ENCODE results near the gene LMF2. TPM values are rescaled to one million over a fixed set of nuclear protein-coding genes. Genes with fewer than 3 reads are reported as not detected.

LMF2 gene
- total RNA-seq, 1 donor from 2014 or later: 93.2 TPM

- no peak overlapping the region for H3K27ac Mint-ChIP-seq (ENCODE audit: unreplicated experiment)
- no peak overlapping the region for H3K4me3 ChIP-seq (ENCODE audit: insufficient read depth, low read depth, low read length)
- H3K27me3 Mint-ChIP-seq (ENCODE audit: low read depth, unreplicated experiment): no peaks in the 10 kb centered on the region
- H4K20me1 ChIP-seq (ENCODE audit: insufficient read depth, low read length): no peaks in the 10 kb centered on the region
- no peak overlapping the region for H3K27ac ChIP-seq (ENCODE audit: low read depth, low read length)
- H3K4me1 ChIP-seq (ENCODE audit: insufficient read depth, low read length): no peaks in the 10 kb centered on the region
- no peaks in the 10 kb centered on the region for H3K79me2 ChIP-seq (ENCODE audit: insufficient read depth, low read length)
- H3K9ac ChIP-seq (ENCODE audit: low read length): no peak overlapping the region
- no peaks in the 10 kb centered on the region for H3K27me3 ChIP-seq (ENCODE audit: insufficient read depth, low read length)
- no peaks in the 10 kb centered on the region for H3K9me3 ChIP-seq (ENCODE audit: insufficient read depth, low read depth, low read length)
- no peaks in the 10 kb centered on the region for H3K9me3 Mint-ChIP-seq (ENCODE audit: unreplicated experiment)
- H3K36me3 Mint-ChIP-seq (ENCODE audit: low read depth, unreplicated experiment): peaks cover 13% of the 10 kb centered on the region
- no peak overlapping the region for H2AFZ ChIP-seq (ENCODE audit: low read depth, low read length)
- TF ChIP-seq CTCF (IDR thresholded peaks at IDR 0.05; ENCODE audit: insufficient read depth, low read depth, low read length): no peak
- TF ChIP-seq EZH2 (IDR thresholded peaks at IDR 0.05; ENCODE audit: insufficient read depth, low read length): no peak
- peaks cover 8% of the 10 kb centered on the region for H3K36me3 ChIP-seq (ENCODE audit: insufficient read depth, low read length)
- DNase-seq (ENCODE audit: low read depth) (no peak), FAIRE-seq (no peak)
- no peaks in the 10 kb centered on the region for H3K4me1 Mint-ChIP-seq (ENCODE audit: low read depth, unreplicated experiment)
- H3K4me3 Mint-ChIP-seq (ENCODE audit: unreplicated experiment): no peak overlapping the region
- no peak overlapping the region for H3K4me2 ChIP-seq (ENCODE audit: low read length)
These were observed 50.9 kb downstream of the LMF2 start for GRCh38 chr22:50456466-50457234.

GRCh38 chr22:50456026-50456425 is 51.5 kb downstream of the LMF2 start:
- Histone ChIP-seq H3K4me2 (ENCODE audit: low read length) (no peak overlapping the region), H3K4me3 (ENCODE audit: insufficient read depth, low read depth, low read length) (no peak overlapping the region), H3K4me1 (ENCODE audit: insufficient read depth, low read length) (no peaks in the 10 kb centered on the region), H3K79me2 (ENCODE audit: insufficient read depth, low read length) (no peaks in the 10 kb centered on the region), H3K36me3 (ENCODE audit: insufficient read depth, low read length) (peaks cover 8% of the 10 kb centered on the region), H4K20me1 (ENCODE audit: insufficient read depth, low read length) (no peaks in the 10 kb centered on the region), H2AFZ (ENCODE audit: low read depth, low read length) (no peak overlapping the region), H3K9ac (ENCODE audit: low read length) (no peak overlapping the region), H3K27ac (ENCODE audit: low read depth, low read length) (no peak overlapping the region), H3K9me3 (ENCODE audit: insufficient read depth, low read depth, low read length) (no peaks in the 10 kb centered on the region), H3K27me3 (ENCODE audit: insufficient read depth, low read length) (no peaks in the 10 kb centered on the region)
- Mint-ChIP-seq H3K36me3 (ENCODE audit: low read depth, unreplicated experiment) (peaks cover 13% of the 10 kb centered on the region), H3K27me3 (ENCODE audit: low read depth, unreplicated experiment) (no peaks in the 10 kb centered on the region), H3K4me3 (ENCODE audit: unreplicated experiment) (no peak overlapping the region), H3K9me3 (ENCODE audit: unreplicated experiment) (no peaks in the 10 kb centered on the region), H3K27ac (ENCODE audit: unreplicated experiment) (no peak overlapping the region), H3K4me1 (ENCODE audit: low read depth, unreplicated experiment) (no peaks in the 10 kb centered on the region)
- no peak for TF ChIP-seq EZH2 (IDR thresholded peaks at IDR 0.05; ENCODE audit: insufficient read depth, low read length)
- no peak for TF ChIP-seq CTCF (IDR thresholded peaks at IDR 0.05; ENCODE audit: insufficient read depth, low read depth, low read length)
- no peak for DNase-seq (ENCODE audit: low read depth)
- FAIRE-seq: no peak

GRCh38 chr22:50455201-50455600 is 52.3 kb downstream of the LMF2 start:
- Histone ChIP-seq H3K9ac (ENCODE audit: low read length) (no peak overlapping the region), H4K20me1 (ENCODE audit: insufficient read depth, low read length) (peaks cover 4% of the 10 kb centered on the region), H3K79me2 (ENCODE audit: insufficient read depth, low read length) (no peaks in the 10 kb centered on the region), H3K27me3 (ENCODE audit: insufficient read depth, low read length) (no peaks in the 10 kb centered on the region), H3K9me3 (ENCODE audit: insufficient read depth, low read depth, low read length) (no peaks in the 10 kb centered on the region), H3K36me3 (ENCODE audit: insufficient read depth, low read length) (peaks cover 8% of the 10 kb centered on the region), H3K4me2 (ENCODE audit: low read length) (no peak overlapping the region), H3K4me1 (ENCODE audit: insufficient read depth, low read length) (no peaks in the 10 kb centered on the region), H3K27ac (ENCODE audit: low read depth, low read length) (no peak overlapping the region), H2AFZ (ENCODE audit: low read depth, low read length) (no peak overlapping the region), H3K4me3 (ENCODE audit: insufficient read depth, low read depth, low read length) (no peak overlapping the region)
- Mint-ChIP-seq H3K4me3 (ENCODE audit: unreplicated experiment) (no peak overlapping the region), H3K27ac (ENCODE audit: unreplicated experiment) (no peak overlapping the region), H3K36me3 (ENCODE audit: low read depth, unreplicated experiment) (peaks cover 13% of the 10 kb centered on the region), H3K9me3 (ENCODE audit: unreplicated experiment) (no peaks in the 10 kb centered on the region), H3K4me1 (ENCODE audit: low read depth, unreplicated experiment) (no peaks in the 10 kb centered on the region), H3K27me3 (ENCODE audit: low read depth, unreplicated experiment) (no peaks in the 10 kb centered on the region)
- TF ChIP-seq EZH2 (IDR thresholded peaks at IDR 0.05; ENCODE audit: insufficient read depth, low read length) (no peak), CTCF (IDR thresholded peaks at IDR 0.05; ENCODE audit: insufficient read depth, low read depth, low read length) (no peak)
- no peak for DNase-seq (ENCODE audit: low read depth)
- FAIRE-seq: no peak
